Chondrocyte (in vitro differentiated cells): Measurements from ENCODE around the gene PLD4. TPM values are rescaled to one million over a fixed set of nuclear protein-coding genes. Genes with fewer than 3 reads are reported as not detected.
A peak's percentile ranks its signal among the peaks of the same experiment; 100 is the strongest.

Source experiments
- DNase-seq: peaks from one replicate; pipeline ENCODE4 v3.0.0; 2021; ENCODE audit warnings: mixed read lengths, low spot score
- H3K27ac Mint-ChIP-seq: one replicate; pipeline ENCODE4 v1.8.0; 2021; ENCODE audit warnings: mild to moderate bottlenecking, moderate library complexity, mixed read lengths; ENCODE audit not compliant: unreplicated experiment
- H3K27me3 Mint-ChIP-seq: 2 replicates; pipeline ENCODE4 v1.8.0; 2021; ENCODE audit warnings: low read depth, mixed read lengths
- H3K36me3 Mint-ChIP-seq: 2 replicates; pipeline ENCODE4 v1.8.0; 2021; ENCODE audit warnings: low read depth, mixed read lengths
- H3K4me1 Mint-ChIP-seq: 2 replicates; pipeline ENCODE4 v1.8.0; 2021; ENCODE audit warnings: low read depth, mild to moderate bottlenecking, mixed read lengths
- H3K4me3 Mint-ChIP-seq: one replicate; pipeline ENCODE4 v1.8.0; 2021; ENCODE audit warnings: mild to moderate bottlenecking, moderate library complexity, mixed read lengths; ENCODE audit not compliant: unreplicated experiment
- H3K9me3 Mint-ChIP-seq: 2 replicates; pipeline ENCODE4 v1.8.0; 2021; ENCODE audit warnings: low read depth, mixed read lengths
- CTCF ChIP-seq: fragments of 200-600 bp; sonication (generic); IDR thresholded peaks from 2 replicates; pipeline ENCODE4 v1.5.0; 2021; ENCODE audit warnings: antibody characterized with exemption, mild to moderate bottlenecking, moderate library complexity
- total RNA-seq: library from RNA; stranded (reverse); gene quantifications from 3 replicates; pipeline ENCODE4 v1.2.1, GENCODE V29; 2021

PLD4 gene
- total RNA-seq, 1 donor from 2014 or later = 0.10 TPM

GRCh38 chr14:104927432-104927816 lies 2.7 kb downstream of the PLD4 start:
- peaks cover 3% of the 10 kb centered on the region for H3K9me3 Mint-ChIP-seq
- H3K36me3 Mint-ChIP-seq = no peaks in the 10 kb centered on the region
- no peak for TF ChIP-seq CTCF
- no peaks in the 10 kb centered on the region for H3K27me3 Mint-ChIP-seq
- peak; percentile 86 for DNase-seq
- no peak overlapping the region for H3K4me3 Mint-ChIP-seq
- H3K27ac Mint-ChIP-seq = no peak overlapping the region
- H3K4me1 Mint-ChIP-seq = no peaks in the 10 kb centered on the region

GRCh38 chr14:104927901-104928300 lies 3.2 kb downstream of the PLD4 start:
- H3K27me3 Mint-ChIP-seq = no peaks in the 10 kb centered on the region
- TF ChIP-seq CTCF = no peak
- H3K9me3 Mint-ChIP-seq = peaks cover 3% of the 10 kb centered on the region
- H3K36me3 Mint-ChIP-seq = no peaks in the 10 kb centered on the region
- no peak overlapping the region for H3K4me3 Mint-ChIP-seq
- no peaks in the 10 kb centered on the region for H3K4me1 Mint-ChIP-seq
- H3K27ac Mint-ChIP-seq = no peak overlapping the region
- no peak for DNase-seq

GRCh38 chr14:104928391-104929133 lies 3.9 kb downstream of the PLD4 start:
- Mint-ChIP-seq H3K36me3 (no peaks in the 10 kb centered on the region), H3K27me3 (no peaks in the 10 kb centered on the region), H3K27ac (no peak overlapping the region), H3K4me1 (no peaks in the 10 kb centered on the region), H3K9me3 (peaks cover 3% of the 10 kb centered on the region), H3K4me3 (no peak overlapping the region)
- peak; percentile 90 for DNase-seq
- TF ChIP-seq CTCF = no peak

- H3K4me3 Mint-ChIP-seq = no peak overlapping the region
- H3K27ac Mint-ChIP-seq = no peak overlapping the region
- DNase-seq = no peak
Observed at GRCh38 chr14:104929268-104930230, 4.9 kb downstream of the PLD4 start.

More at GRCh38 chr14:104929268-104930230, 4.9 kb downstream of the PLD4 start:
- Mint-ChIP-seq H3K9me3 (no peaks in the 10 kb centered on the region), H3K4me1 (peaks cover 3% of the 10 kb centered on the region), H3K27me3 (no peaks in the 10 kb centered on the region), H3K36me3 (no peaks in the 10 kb centered on the region)
- no peak for TF ChIP-seq CTCF
